ENCODE data around the gene SLC25A6.
A peak's percentile ranks its signal among the peaks of the same experiment; 100 is the strongest.

SLC25A6 gene

GRCh38 chrX:1391370-1391706, 575 bp downstream of the SLC25A6 start:
- peak overlapping the region; percentile 98 for H3K27ac ChIP-seq

DNA sequence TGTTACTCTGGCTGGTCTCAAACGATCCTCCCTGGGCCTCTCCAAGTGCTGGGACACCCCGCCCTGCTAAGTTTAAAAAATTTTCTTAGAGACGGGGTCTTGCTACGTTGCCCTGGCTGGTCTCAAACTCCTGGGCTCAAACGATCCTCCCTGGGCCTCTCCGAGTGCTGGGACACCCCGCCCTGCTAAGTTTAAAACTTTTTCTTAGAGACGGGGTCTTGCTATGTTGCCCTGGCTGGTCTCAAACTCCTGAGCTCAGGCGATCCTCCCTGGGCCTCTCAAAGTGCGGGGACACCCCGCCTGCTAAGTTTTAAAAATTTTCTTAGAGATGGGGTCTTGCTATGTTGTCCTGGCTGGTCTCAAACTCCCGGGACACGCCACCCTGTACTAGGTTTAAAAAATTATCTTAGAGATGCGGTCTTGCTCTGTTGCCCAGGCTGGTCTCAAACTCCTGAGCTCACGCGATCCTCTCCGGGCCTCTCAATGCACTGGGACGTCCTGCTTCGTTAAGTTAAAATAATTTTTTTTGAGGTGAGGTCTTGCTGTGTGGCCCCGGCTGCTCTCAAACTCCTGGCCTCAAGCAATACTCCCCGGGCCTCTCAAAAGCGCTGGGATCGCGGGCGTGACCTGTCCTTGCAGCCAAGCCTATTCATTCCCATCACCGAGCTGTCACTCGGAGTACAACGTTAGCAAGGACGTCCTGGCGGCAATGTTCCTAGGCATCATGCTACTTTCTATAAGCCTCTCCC, 1.1 kb downstream of the SLC25A6 start:
- H3K27ac ChIP-seq = peak overlapping the region; percentile 98
- TF ChIP-seq, protein P1, sequence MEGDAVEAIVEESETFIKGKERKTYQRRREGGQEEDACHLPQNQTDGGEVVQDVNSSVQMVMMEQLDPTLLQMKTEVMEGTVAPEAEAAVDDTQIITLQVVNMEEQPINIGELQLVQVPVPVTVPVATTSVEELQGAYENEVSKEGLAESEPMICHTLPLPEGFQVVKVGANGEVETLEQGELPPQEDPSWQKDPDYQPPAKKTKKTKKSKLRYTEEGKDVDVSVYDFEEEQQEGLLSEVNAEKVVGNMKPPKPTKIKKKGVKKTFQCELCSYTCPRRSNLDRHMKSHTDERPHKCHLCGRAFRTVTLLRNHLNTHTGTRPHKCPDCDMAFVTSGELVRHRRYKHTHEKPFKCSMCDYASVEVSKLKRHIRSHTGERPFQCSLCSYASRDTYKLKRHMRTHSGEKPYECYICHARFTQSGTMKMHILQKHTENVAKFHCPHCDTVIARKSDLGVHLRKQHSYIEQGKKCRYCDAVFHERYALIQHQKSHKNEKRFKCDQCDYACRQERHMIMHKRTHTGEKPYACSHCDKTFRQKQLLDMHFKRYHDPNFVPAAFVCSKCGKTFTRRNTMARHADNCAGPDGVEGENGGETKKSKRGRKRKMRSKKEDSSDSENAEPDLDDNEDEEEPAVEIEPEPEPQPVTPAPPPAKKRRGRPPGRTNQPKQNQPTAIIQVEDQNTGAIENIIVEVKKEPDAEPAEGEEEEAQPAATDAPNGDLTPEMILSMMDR (conservative IDR thresholded peaks at IDR 0.05) = no peak
- no peak for TF ChIP-seq ZFX (IDR thresholded peaks at IDR 0.05)

More at GRCh38 chrX:1391370-1391706, 575 bp downstream of the SLC25A6 start:
- TF ChIP-seq ZFX (IDR thresholded peaks at IDR 0.05) = no peak; the same call in 1 of the 2 replicates
- TF ChIP-seq, protein P1 (conservative IDR thresholded peaks at IDR 0.05) = no peak

DNA sequence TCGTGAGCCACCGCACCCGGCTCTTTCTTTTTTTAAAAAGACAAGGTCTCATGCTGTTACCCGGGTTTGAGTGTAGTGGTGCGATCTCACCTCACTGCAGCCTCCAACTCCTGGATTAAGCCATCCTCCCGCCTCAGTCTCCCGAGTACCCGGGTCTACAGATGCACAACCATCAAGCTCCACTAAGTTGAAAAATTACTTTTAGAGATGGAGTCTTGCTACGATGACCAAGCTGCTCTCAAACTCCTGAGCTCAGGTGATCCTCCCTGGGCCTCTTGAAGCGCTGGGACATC, 2.0 kb downstream of the SLC25A6 start:
- TF ChIP-seq, protein P1 (conservative IDR thresholded peaks at IDR 0.05) = no peak
- TF ChIP-seq ZFX (IDR thresholded peaks at IDR 0.05) = no peak
- no peak overlapping the region for H3K27ac ChIP-seq

DNA sequence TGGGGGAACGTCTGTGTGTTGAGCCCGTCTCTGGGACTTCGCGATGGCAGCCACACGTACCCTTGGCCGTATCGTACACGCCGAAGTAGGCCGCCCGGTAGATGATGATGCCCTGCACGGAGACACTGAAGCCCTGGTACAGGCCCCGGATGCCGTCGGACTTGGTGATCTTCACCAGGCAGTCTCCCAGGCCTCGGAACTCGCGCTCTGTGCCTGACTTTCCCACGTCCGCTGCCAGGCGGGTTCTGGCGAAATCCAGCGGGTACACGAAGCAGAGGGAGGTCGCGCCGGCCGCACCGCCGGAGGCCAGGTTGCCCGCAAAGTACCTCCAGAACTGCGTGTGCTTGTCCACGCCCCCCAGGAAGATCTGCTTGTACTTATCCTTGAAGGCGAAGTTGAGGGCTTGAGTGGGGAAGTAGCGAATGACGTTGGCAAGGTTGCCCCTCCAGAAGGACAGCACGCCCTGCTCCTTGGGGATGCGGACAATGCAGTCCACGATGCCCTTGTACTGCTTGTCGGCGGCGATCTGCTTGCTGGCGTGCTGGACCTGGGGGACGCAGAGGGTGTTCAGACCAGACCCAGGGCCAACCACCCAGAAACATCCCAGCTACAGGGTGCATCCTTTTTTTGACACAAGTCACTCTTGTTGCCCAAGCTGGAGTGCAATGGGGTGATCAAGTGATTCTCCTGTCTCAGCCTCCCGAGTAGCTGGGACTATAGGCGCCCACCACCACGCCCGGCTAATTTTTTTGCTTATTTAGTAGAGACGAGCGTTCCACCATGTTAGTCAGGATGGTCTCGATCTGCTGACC, 2.5 kb downstream of the SLC25A6 start:
- no peak overlapping the region for H3K27ac ChIP-seq
- TF ChIP-seq, protein P1 (conservative IDR thresholded peaks at IDR 0.05) = no peak
- TF ChIP-seq ZFX (IDR thresholded peaks at IDR 0.05) = no peak

DNA sequence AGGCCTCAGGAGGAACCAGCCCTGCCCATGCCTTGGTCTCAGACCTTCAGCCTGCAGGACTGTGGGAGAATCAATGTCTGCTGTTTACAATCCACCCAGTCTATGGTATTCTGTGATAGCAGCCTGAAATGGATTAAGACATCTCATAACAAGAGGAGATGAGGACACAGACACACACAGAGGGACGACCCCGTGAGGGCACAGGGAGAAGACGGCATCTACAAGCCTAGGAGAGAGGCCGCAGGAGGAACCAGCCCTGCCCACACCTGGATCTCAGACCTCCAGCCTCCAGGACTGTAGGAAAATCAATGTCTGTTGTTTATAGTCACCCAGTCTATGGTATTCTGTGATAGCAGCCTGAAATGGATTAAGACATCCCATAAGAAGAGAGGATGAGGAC, 3.3 kb downstream of the SLC25A6 start:
- H3K27ac ChIP-seq = no peak overlapping the region
- TF ChIP-seq ZFX (IDR thresholded peaks at IDR 0.05) = no peak
- TF ChIP-seq, protein P1 (conservative IDR thresholded peaks at IDR 0.05) = no peak

DNA sequence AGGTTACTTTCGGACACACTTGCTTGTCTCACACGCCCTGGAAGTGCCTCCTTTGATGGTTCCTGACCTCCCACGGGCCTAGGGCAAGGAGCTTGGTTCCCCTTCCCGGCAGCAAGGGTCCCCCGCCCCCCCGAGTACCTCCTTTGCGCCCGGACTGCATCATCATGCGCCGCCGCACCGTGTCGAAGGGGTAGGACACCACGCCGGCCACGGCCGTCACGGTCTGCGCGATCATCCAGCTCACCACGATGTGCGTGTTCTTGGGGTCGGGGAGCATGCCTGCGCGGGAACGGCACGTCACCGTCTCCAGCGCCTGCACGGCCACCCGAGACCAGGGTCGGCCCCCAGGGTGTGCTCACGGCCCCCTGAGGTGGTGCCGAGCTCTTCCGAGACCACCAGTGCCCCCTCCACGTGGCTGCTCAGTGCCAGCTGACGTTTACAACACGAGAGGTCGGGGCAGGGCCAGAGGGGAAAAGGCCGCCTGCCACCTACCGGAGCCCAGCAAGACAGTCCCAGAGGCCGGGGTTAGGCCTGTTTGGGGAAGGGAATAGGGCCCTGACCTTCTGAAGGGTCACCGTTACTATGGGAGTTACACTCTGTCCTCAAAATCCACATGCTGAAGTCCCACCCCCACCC, 4.7 kb downstream of the SLC25A6 start:
- TF ChIP-seq, protein P1 (conservative IDR thresholded peaks at IDR 0.05) = no peak
- no peak for TF ChIP-seq ZFX (IDR thresholded peaks at IDR 0.05)
- no peak overlapping the region for H3K27ac ChIP-seq
